IMR-90 (cell line): ENCODE measurements around the gene TEDC2. TPM values are rescaled to one million over a fixed set of nuclear protein-coding genes. Genes with fewer than 3 reads are reported as not detected.

Experiments used
- ATAC-seq: fragments of 200-7000 bp; cut with Tn5 transposase; 2 replicates; pipeline ENCODE4 v1.9.1; 2020; ENCODE audit warnings: low read depth, mild to moderate bottlenecking, moderate library complexity
- BruUV-seq: library from RNA; stranded (reverse); fragments of 400-500 nt; replicated peaks from 2 replicates; lab custom pipeline; 2021; lab: Mats Ljungman, UMichigan
- CTCF ChIA-PET: fragments of 300-600 bp; formaldehyde crosslinking; extraction: SDS; loops from one replicate; lab custom pipeline; 2021; ENCODE audit warnings: antibody characterized with exemption; lab: Yijun Ruan, JAX
- POLR2A ChIA-PET: fragments of 300-600 bp; sonication (Branson Sonifier 250); formaldehyde crosslinking; loops from one replicate; lab custom pipeline; 2022; ENCODE audit warnings: antibody characterized with exemption; ENCODE audit not compliant: unreplicated experiment; lab: Charles Lee
- DNase-seq: peaks from one replicate; pipeline ENCODE4 v3.0.0; 2013
- H2AFZ ChIP-seq: replicated peaks from 2 replicates; pipeline ENCODE3; 2013; ENCODE audit warnings: low read length, mild to moderate bottlenecking; ENCODE audit not compliant: poor library complexity
- H2AK5ac ChIP-seq: 2 replicates; pipeline ENCODE4 v1.6.1; 2013; ENCODE audit warnings: low read depth, low read length, inconsistent platforms
- H2AK9ac ChIP-seq: replicated peaks from 2 replicates; pipeline ENCODE3; 2013; ENCODE audit warnings: mild to moderate bottlenecking, low read depth, low read length, moderate library complexity; ENCODE audit not compliant: poor library complexity
- H2BK120ac ChIP-seq: 2 replicates; pipeline ENCODE4 v1.6.1; 2013; ENCODE audit warnings: low read depth, low read length, inconsistent platforms
- H2BK15ac ChIP-seq: 3 replicates; pipeline ENCODE4 v1.6.1; 2013; ENCODE audit warnings: low read depth, low read length, inconsistent platforms
- H2BK20ac ChIP-seq: 2 replicates; pipeline ENCODE4 v1.6.1; 2013; ENCODE audit warnings: low read depth, mild to moderate bottlenecking, inconsistent platforms, low read length, moderate library complexity
- H2BK5ac ChIP-seq: 2 replicates; pipeline ENCODE4 v1.6.1; 2013; ENCODE audit warnings: mild to moderate bottlenecking, low read depth, low read length, inconsistent platforms; ENCODE audit not compliant: poor library complexity, severe bottlenecking
- H3K14ac ChIP-seq: replicated peaks from 2 replicates; pipeline ENCODE4 v1.6.1; 2013; ENCODE audit warnings: low read depth, low read length, inconsistent platforms
- H3K18ac ChIP-seq: 2 replicates; pipeline ENCODE4 v1.6.1; 2013; ENCODE audit warnings: low read depth, low read length, control low read depth
- H3K23ac ChIP-seq: 2 replicates; pipeline ENCODE4 v1.6.1; 2013; ENCODE audit warnings: low read depth, low read length, inconsistent platforms
- H3K27ac ChIP-seq: 2 replicates; pipeline ENCODE4 v1.5.1; 2013; ENCODE audit warnings: mild to moderate bottlenecking, control low read depth, low read length; ENCODE audit not compliant: insufficient read depth
- H3K27me3 ChIP-seq: 2 replicates; pipeline ENCODE4 v1.6.1; 2013; ENCODE audit warnings: low read length; ENCODE audit not compliant: control insufficient read depth, insufficient read depth
- H3K36me3 ChIP-seq: 2 replicates; pipeline ENCODE4 v1.6.1; 2013; ENCODE audit warnings: low read length, mixed read lengths; ENCODE audit not compliant: control insufficient read depth, insufficient read depth
- H3K4ac ChIP-seq: 2 replicates; pipeline ENCODE4 v1.6.1; 2013; ENCODE audit warnings: low read depth, low read length, inconsistent platforms
- H3K4me1 ChIP-seq: 2 replicates; pipeline ENCODE4 v1.6.1; 2013; ENCODE audit warnings: low read length, mixed read lengths; ENCODE audit not compliant: control insufficient read depth, insufficient read depth
- H3K4me2 ChIP-seq: 2 replicates; pipeline ENCODE4 v1.6.1; 2013; ENCODE audit warnings: low read depth, mild to moderate bottlenecking, control low read depth, low read length, moderate library complexity
- H3K4me3 ChIP-seq: 2 replicates; pipeline ENCODE4 v1.5.1; 2013; ENCODE audit warnings: low read depth, mild to moderate bottlenecking, control low read depth, low read length, moderate library complexity; ENCODE audit not compliant: insufficient read depth
- H3K56ac ChIP-seq: 2 replicates; pipeline ENCODE4 v1.6.1; 2013; ENCODE audit warnings: low read length, inconsistent platforms; ENCODE audit not compliant: insufficient read depth; ENCODE audit errors: extremely low read depth
- H3K79me1 ChIP-seq, 2 experiments: 2 replicates each; pipeline ENCODE4 v1.6.1; 2013; ENCODE audit warnings: low read length in 2 of 2, inconsistent platforms in 1 of 2, low read depth in 1 of 2
- H3K9ac ChIP-seq: 2 replicates; pipeline ENCODE4 v1.6.1; 2013; ENCODE audit warnings: low read depth, low read length, control low read depth
- H3K9me1 ChIP-seq: 2 replicates; pipeline ENCODE4 v1.6.1; 2013; ENCODE audit warnings: low read length, inconsistent platforms; ENCODE audit not compliant: insufficient read depth
- H3K9me3 ChIP-seq: 2 replicates; pipeline ENCODE4 v1.6.1; 2013; ENCODE audit warnings: low read length; ENCODE audit not compliant: control insufficient read depth, insufficient read depth
- H4K20me1 ChIP-seq: 2 replicates; pipeline ENCODE4 v1.6.1; 2013; ENCODE audit warnings: low read length, inconsistent platforms; ENCODE audit not compliant: insufficient read depth
- H4K5ac ChIP-seq: 2 replicates; pipeline ENCODE4 v1.6.1; 2013; ENCODE audit warnings: mild to moderate bottlenecking, low read depth, low read length, control low read depth
- H4K8ac ChIP-seq, 2 experiments: 2 replicates each; pipeline ENCODE4 v1.6.1; 2013; ENCODE audit warnings: low read depth in 2 of 2, low read length in 2 of 2, control low read depth in 1 of 2, inconsistent platforms in 1 of 2
- H4K91ac ChIP-seq: 2 replicates; pipeline ENCODE4 v1.6.1; 2013; ENCODE audit warnings: low read depth, low read length, inconsistent platforms; ENCODE audit not compliant: insufficient read depth
- BHLHE40 ChIP-seq: fragments of 150-350 bp; IDR thresholded peaks from 2 replicates; pipeline ENCODE4 v1.6.1; 2016; ENCODE audit warnings: mild to moderate bottlenecking, low read depth, low read length
- CEBPB ChIP-seq: IDR thresholded peaks from 2 replicates; pipeline ENCODE4 v1.6.1; 2012; ENCODE audit warnings: low read depth, low read length, improper control_type of control experiment
- CHD1 ChIP-seq: IDR thresholded peaks from 2 replicates; pipeline ENCODE4 v1.6.1; 2012; ENCODE audit warnings: low read depth, low read length, improper control_type of control experiment
- CTCF ChIP-seq: conservative IDR thresholded peaks from 2 replicates; pipeline ENCODE4 v1.5.1; 2012; ENCODE audit warnings: mild to moderate bottlenecking, low read depth, low read length, improper control_type of control experiment
- ELK1 ChIP-seq: fragments of 150-350 bp; IDR thresholded peaks from 2 replicates; pipeline ENCODE4 v1.6.1; 2016; ENCODE audit warnings: low read depth, mild to moderate bottlenecking, low read length, moderate library complexity, borderline replicate concordance
- FOS ChIP-seq: fragments of 150-350 bp; IDR thresholded peaks from 2 replicates; pipeline ENCODE4 v1.6.1; 2016; ENCODE audit warnings: low read depth, low read length
- MAFK ChIP-seq: IDR thresholded peaks from 2 replicates; pipeline ENCODE4 v1.6.1; 2012; ENCODE audit warnings: low read depth, low read length, improper control_type of control experiment
- MAZ ChIP-seq: IDR thresholded peaks from 2 replicates; pipeline ENCODE4 v1.6.1; 2012; ENCODE audit warnings: low read depth, mild to moderate bottlenecking, low read length, improper control_type of control experiment, moderate library complexity, borderline replicate concordance
- MXI1 ChIP-seq: IDR thresholded peaks from 2 replicates; pipeline ENCODE4 v1.6.1; 2012; ENCODE audit warnings: low read depth, mild to moderate bottlenecking, low read length, moderate library complexity, borderline replicate concordance
- NFE2L2 ChIP-seq: fragments of 150-350 bp; IDR thresholded peaks from 2 replicates; pipeline ENCODE4 v1.6.1; 2016; ENCODE audit warnings: low read depth, mild to moderate bottlenecking, low read length
- POLR2A ChIP-seq: IDR thresholded peaks from 2 replicates; pipeline ENCODE4 v1.6.1; 2012; ENCODE audit warnings: mild to moderate bottlenecking, low read depth, low read length
- RAD21 ChIP-seq: IDR thresholded peaks from 2 replicates; pipeline ENCODE4 v1.6.1; 2012; ENCODE audit warnings: low read length, improper control_type of control experiment
- RCOR1 ChIP-seq: IDR thresholded peaks from 2 replicates; pipeline ENCODE4 v1.6.1; 2012; ENCODE audit warnings: mild to moderate bottlenecking, low read length, improper control_type of control experiment; ENCODE audit not compliant: insufficient replicate concordance
- RFX5 ChIP-seq: IDR thresholded peaks from 2 replicates; pipeline ENCODE4 v1.8.0; 2012; ENCODE audit warnings: low read depth, mild to moderate bottlenecking, low read length, moderate library complexity
- SMC3 ChIP-seq: fragments of 150-350 bp; IDR thresholded peaks from 2 replicates; pipeline ENCODE4 v1.6.1; 2016; ENCODE audit warnings: low read depth, mild to moderate bottlenecking, antibody characterized with exemption, low read length, moderate library complexity
- USF2 ChIP-seq: fragments of 150-350 bp; IDR thresholded peaks from 2 replicates; pipeline ENCODE4 v1.6.1; 2017; ENCODE audit warnings: mild to moderate bottlenecking, antibody characterized with exemption, low read length, low read depth
- WGBS, 2 experiments: methylation state at CpG; one replicate each; pipeline versions ENCODE4 v1.1.5 to v1.1.7; 2013; ENCODE audit warnings: missing lambda C conversion rate in 2 of 2; ENCODE audit not compliant: insufficient read length in 1 of 2; ENCODE audit errors: extremely low coverage in 2 of 2; 5-methylcytosine and 5-hydroxymethylcytosine counted together
- dilution Hi-C: fragments of 300-500 bp; cut with HindIII; formaldehyde crosslinking; loops from one replicate; pipeline ENCODE4 v1.14.3; 2018; ENCODE audit warnings: low sequenced_read_pairs; ENCODE audit not compliant: unreplicated experiment
- in situ Hi-C: fragments of 300-500 bp; cut with MboI; formaldehyde crosslinking; loops from 3 replicates; pipeline ENCODE4 v1.14.3; 2019; ENCODE audit warnings: low sequenced_read_pairs, inconsistent platforms, mixed read lengths
- intact Hi-C: fragments of 100-400 bp; cut with micrococcal nuclease; formaldehyde crosslinking; loops from 2 replicates; pipeline ENCODE4 v1.10.0; 2022
- polyA plus RNA-seq, 3 experiments: library from polyadenylated mRNA; depleted of rRNA; stranded (reverse); fragments of >200 nt; gene quantifications; 2 replicates each; pipeline ENCODE4 v1.2.3, GENCODE V29; 2012; ENCODE audit warnings: low replicate concordance in 1 of 3
- total RNA-seq: library from RNA; depleted of rRNA; stranded (reverse); fragments of >200 nt; gene quantifications from 2 replicates; pipeline ENCODE4 v1.2.3, GENCODE V29; 2012

Gene TEDC2
- total and polyA plus RNA-seq, 2 of the 4 experiments (the other 2 are of a cell fraction) = 3.6 to 7.3 TPM

GRCh38 chr16:2487903-2488531 lies 28.1 kb downstream of the TEDC2 start:
- H2AK9ac ChIP-seq = peak overlapping the region; percentile 35
- no peak overlapping the region for H2AK5ac ChIP-seq
- TF ChIP-seq NFE2L2 = no peak
- no peak for TF ChIP-seq MXI1
- TF ChIP-seq MAFK = no peak
- TF ChIP-seq USF2 = no peak
- TF ChIP-seq FOS = no peak
- no peak for TF ChIP-seq CHD1
- TF ChIP-seq BHLHE40 = no peak
- no peak for TF ChIP-seq RCOR1
- no peak for TF ChIP-seq RFX5
- TF ChIP-seq ELK1 = no peak
- TF ChIP-seq POLR2A = no peak
- no peak for TF ChIP-seq SMC3
- TF ChIP-seq MAZ = no peak
- no peak for TF ChIP-seq CTCF
- no peak for TF ChIP-seq RAD21
- TF ChIP-seq CEBPB = no peak
- H3K4me1 ChIP-seq = peaks cover 20% of the 10 kb centered on the region
- no TSS peak for BruUV-seq
- no peak overlapping the region for H2BK15ac ChIP-seq
- DNase-seq (no peak), ATAC-seq (no peak)
- dilution Hi-C loops = no loop called here
- no peak overlapping the region for H3K23ac ChIP-seq
- H4K91ac ChIP-seq = no peak overlapping the region
- ChIA-PET POLR2A (interaction anchor here (0.6 kb wide), 1 partner anchor 17 kb away, joined by 8 read pairs; the partner anchor contains the start of gene NTN3), CTCF (no interaction called here)
- H3K27ac ChIP-seq = no peak overlapping the region
- in situ Hi-C loops = no loop called here
- peaks cover 21% of the 10 kb centered on the region for H4K20me1 ChIP-seq
- H3K18ac ChIP-seq = no peak overlapping the region
- peaks cover 7% of the 10 kb centered on the region; the same call in 1 of the 2 replicates for H3K9me1 ChIP-seq
- peaks cover 2% of the 10 kb centered on the region; the same call in 1 of the 2 replicates for H3K36me3 ChIP-seq
- H3K27me3 ChIP-seq = no peaks in the 10 kb centered on the region
- no peak overlapping the region for H2BK120ac ChIP-seq
- no peak overlapping the region for H4K8ac ChIP-seq
- no peak overlapping the region for H2BK5ac ChIP-seq
- H3K14ac ChIP-seq = no peak overlapping the region
- no peak overlapping the region for H4K5ac ChIP-seq
- H3K4me3 ChIP-seq = no peak overlapping the region
- no peak overlapping the region for H2AFZ ChIP-seq
- no peak overlapping the region for H3K4me2 ChIP-seq
- intact Hi-C loops = no loop called here
- H3K79me1 ChIP-seq = peaks cover 30 to 70% of the 10 kb centered on the region in 2 experiments
- no peak overlapping the region for H2BK20ac ChIP-seq
- no peak overlapping the region for H3K4ac ChIP-seq
- H3K9ac ChIP-seq = no peak overlapping the region; the same call in 1 of the 2 replicates
- no CpG with 5 or more reads among the region's 15 CpGs for WGBS, 2 experiments
- no peak overlapping the region for H3K56ac ChIP-seq
- H3K9me3 ChIP-seq = no peaks in the 10 kb centered on the region
